GM19397 (cell line): ENCODE results near the gene PRDM16.

Source experiments
- ATAC-seq: cut with Tn5 transposase; IDR thresholded peaks from one replicate; pipeline ENCODE4 v1.9.1; 2021; ENCODE audit warnings: mild to moderate bottlenecking, moderate library complexity; ENCODE audit not compliant: unreplicated experiment

PRDM16 gene

GRCh38 chr1:3360646-3361257, 291.7 kb downstream of the PRDM16 start:
- ATAC-seq = no peak

GRCh38 chr1:3363023-3363422, 294.0 kb downstream of the PRDM16 start:
- ATAC-seq = no peak

GRCh38 chr1:3363756-3364155, 294.8 kb downstream of the PRDM16 start:
- ATAC-seq = no peak

- ATAC-seq = no peak
These were observed 295.5 kb downstream of the PRDM16 start for GRCh38 chr1:3364551-3364950.

GRCh38 chr1:3364983-3365382, 296.0 kb downstream of the PRDM16 start:
- no peak for ATAC-seq

- no peak for ATAC-seq
These were observed 296.6 kb downstream of the PRDM16 start for GRCh38 chr1:3365523-3366125.

- ATAC-seq = no peak
These were observed 297.4 kb downstream of the PRDM16 start for GRCh38 chr1:3366126-3367051.

GRCh38 chr1:3367376-3367775, 298.4 kb downstream of the PRDM16 start:
- no peak for ATAC-seq

- ATAC-seq = no peak
These were observed 299.1 kb downstream of the PRDM16 start for GRCh38 chr1:3368059-3368458.

- ATAC-seq = no peak
These were observed 299.9 kb downstream of the PRDM16 start for GRCh38 chr1:3368711-3369445.

- ATAC-seq = no peak
These were observed 300.6 kb downstream of the PRDM16 start for GRCh38 chr1:3369446-3370076.

GRCh38 chr1:3370856-3371703, 302.1 kb downstream of the PRDM16 start:
- ATAC-seq = no peak

GRCh38 chr1:3372317-3372716, 303.3 kb downstream of the PRDM16 start:
- ATAC-seq = no peak

GRCh38 chr1:3373175-3373574, 304.2 kb downstream of the PRDM16 start:
- no peak for ATAC-seq

GRCh38 chr1:3373700-3374405, 304.9 kb downstream of the PRDM16 start:
- ATAC-seq = no peak

- no peak for ATAC-seq
These were observed 306.2 kb downstream of the PRDM16 start for GRCh38 chr1:3375245-3375644.

GRCh38 chr1:3377166-3377565, 308.2 kb downstream of the PRDM16 start:
- ATAC-seq = no peak

GRCh38 chr1:3377604-3378279, 308.7 kb downstream of the PRDM16 start:
- no peak for ATAC-seq
